Choroid plexus epithelial cell (primary cell): ENCODE measurements around the gene FAM13B.
A peak's percentile ranks its signal among the peaks of the same experiment; 100 is the strongest.

Experiments
- DNase-seq: peaks from one replicate; pipeline ENCODE4 v3.0.0-alpha.2; 2010; ENCODE audit warnings: low read depth
- H3K4me3 ChIP-seq: 2 replicates; pipeline ENCODE4 v1.5.1; 2011; ENCODE audit warnings: low read depth, mild to moderate bottlenecking, control low read depth, low read length, moderate library complexity
- TF ChIP-seq, protein P1 (sequence below): conservative IDR thresholded peaks from 2 replicates; pipeline ENCODE4 v1.5.1; 2011; ENCODE audit warnings: low read depth, mild to moderate bottlenecking, control low read depth, inconsistent platforms, low read length, moderate library complexity

FAM13B gene

DNA sequence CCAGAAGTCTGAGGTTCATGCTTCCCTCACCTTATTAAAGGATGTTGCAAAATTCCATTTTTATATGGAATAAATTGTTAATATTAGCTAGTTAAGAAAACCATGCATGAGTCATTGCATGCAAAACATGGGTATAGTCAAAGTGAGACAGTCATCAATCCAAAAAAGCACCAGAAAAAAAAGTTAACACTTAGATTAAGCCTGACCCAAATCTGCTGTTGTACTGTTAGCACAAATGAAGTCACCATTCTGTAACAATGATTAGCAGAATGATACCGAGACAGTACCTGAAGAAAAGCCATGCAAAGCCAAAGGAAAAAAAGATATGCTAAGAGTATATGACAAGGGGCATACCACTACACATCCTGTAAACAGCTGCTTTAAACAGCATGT is 94.1 kb downstream of the FAM13B start:
- TF ChIP-seq, protein P1, sequence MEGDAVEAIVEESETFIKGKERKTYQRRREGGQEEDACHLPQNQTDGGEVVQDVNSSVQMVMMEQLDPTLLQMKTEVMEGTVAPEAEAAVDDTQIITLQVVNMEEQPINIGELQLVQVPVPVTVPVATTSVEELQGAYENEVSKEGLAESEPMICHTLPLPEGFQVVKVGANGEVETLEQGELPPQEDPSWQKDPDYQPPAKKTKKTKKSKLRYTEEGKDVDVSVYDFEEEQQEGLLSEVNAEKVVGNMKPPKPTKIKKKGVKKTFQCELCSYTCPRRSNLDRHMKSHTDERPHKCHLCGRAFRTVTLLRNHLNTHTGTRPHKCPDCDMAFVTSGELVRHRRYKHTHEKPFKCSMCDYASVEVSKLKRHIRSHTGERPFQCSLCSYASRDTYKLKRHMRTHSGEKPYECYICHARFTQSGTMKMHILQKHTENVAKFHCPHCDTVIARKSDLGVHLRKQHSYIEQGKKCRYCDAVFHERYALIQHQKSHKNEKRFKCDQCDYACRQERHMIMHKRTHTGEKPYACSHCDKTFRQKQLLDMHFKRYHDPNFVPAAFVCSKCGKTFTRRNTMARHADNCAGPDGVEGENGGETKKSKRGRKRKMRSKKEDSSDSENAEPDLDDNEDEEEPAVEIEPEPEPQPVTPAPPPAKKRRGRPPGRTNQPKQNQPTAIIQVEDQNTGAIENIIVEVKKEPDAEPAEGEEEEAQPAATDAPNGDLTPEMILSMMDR: no peak
- DNase-seq: no peak
- no peak overlapping the region for H3K4me3 ChIP-seq

DNA sequence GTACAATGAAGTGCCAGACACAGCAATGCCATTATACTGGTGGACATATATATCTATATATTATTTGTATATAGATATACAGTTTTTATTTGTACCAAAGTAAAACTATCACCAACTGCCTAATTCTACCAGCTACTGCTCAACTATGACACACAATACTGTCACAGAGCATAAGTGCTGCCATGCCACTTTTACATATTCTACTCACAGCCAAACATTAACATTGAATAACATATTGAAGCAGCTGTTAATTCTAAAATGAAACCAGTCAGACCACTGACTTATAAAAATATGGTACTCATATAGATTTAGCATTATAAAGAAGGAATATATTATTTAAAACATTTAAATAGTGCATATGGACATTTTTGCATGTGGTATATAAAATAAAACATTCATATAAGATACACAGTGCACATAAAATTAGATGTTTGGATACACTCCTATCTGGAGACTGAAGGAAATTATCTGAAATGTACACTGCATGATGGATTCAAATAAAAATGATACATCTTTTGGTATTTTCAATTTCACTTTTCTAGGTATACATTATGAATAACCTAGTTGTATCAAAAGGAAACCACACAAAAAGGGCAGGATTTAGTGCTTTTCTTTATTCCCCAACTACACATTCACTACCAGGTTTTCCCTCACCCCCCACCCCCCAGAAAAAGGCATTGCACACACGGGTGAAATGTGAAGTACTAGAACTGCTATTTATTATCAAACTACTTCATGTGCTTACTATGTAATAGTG is 94.7 kb downstream of the FAM13B start:
- no peak overlapping the region for H3K4me3 ChIP-seq
- DNase-seq: no peak
- TF ChIP-seq, protein P1: no peak

DNA sequence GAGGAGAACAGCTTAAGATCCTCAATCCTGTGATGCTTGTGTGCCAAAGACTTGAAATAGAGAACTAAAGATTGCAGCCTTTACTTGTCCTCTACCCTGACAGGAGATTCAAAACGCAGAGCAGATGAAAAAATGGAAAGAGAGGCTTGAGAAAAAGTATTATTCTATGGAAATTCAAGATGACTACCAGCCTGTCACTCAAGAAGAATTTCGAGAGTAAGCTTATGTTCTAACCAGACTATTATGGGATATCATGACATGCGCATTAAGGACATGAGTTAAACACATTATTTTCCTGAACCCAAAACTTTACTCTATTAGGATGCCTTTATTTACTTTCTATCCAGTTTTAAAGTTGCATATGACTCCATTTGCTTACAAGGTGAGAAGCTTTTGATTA is 97.2 kb downstream of the FAM13B start:
- TF ChIP-seq, protein P1: no peak
- H3K4me3 ChIP-seq: no peak overlapping the region
- no peak for DNase-seq

DNA sequence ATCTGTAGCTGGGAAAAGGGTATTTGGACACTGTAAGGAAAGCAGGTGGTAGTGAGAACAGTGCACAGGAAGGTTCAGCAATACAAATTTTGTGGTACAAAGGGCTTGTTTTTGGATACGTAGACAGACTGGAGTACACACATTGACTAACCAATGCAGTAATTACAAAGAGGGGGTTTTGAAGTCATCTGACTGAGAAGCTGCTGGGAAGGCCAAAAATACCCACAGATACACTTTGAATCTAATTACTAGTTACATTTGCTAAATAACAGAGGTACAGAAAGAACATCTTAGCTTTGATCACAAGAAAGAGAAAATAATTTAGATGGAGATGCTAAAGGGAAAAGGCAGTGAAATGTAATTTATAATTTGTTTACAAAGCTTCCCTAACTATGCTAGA is 97.7 kb downstream of the FAM13B start:
- TF ChIP-seq, protein P1: no peak

DNA sequence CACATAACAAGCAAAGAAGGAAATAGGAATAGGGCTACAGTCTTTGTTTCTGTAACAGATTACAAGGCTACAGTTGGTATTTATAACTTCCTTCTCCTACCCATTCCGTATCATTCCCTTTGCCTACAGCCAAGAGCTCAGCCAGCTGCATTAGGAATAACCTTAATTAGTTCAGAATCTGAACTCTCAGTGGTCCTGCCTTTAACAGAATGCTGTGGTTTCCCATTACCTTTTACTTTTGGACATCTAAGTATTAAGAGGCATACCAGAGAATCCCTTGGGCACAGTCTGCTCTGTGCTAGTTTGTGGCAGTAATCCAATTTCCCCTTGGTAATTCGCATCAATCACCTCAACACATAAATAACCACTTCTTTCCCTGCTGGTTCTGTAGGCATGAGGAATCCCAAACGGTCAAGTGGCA is 99.4 kb downstream of the FAM13B start:
- DNase-seq: peak; percentile 44
- TF ChIP-seq, protein P1: no peak
- H3K4me3 ChIP-seq: no peak overlapping the region

More for the DNA sequence above, 97.7 kb downstream of the FAM13B start:
- no peak overlapping the region for H3K4me3 ChIP-seq
- no peak for DNase-seq

DNA sequence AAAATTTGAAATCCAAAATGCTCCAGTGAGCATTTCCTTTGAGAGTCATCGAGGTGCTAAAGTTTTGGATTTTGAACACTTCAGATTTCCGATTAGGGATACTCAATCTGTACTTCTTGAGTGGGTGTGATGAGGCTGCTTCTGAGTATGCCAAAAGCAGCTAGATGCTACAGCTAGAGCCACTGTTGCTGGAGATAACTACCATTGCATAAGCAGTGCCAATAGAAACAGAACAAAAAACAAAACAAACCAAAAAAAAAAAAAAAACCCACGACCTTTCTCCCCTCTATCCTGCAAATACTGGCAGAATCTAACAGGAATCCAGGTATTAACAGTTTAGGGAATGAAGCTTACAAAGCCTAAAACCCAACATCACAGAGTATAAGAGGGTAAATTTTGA is 100.1 kb downstream of the FAM13B start:
- peak; percentile 18 for DNase-seq
- no peak overlapping the region for H3K4me3 ChIP-seq
- TF ChIP-seq, protein P1: no peak

DNA sequence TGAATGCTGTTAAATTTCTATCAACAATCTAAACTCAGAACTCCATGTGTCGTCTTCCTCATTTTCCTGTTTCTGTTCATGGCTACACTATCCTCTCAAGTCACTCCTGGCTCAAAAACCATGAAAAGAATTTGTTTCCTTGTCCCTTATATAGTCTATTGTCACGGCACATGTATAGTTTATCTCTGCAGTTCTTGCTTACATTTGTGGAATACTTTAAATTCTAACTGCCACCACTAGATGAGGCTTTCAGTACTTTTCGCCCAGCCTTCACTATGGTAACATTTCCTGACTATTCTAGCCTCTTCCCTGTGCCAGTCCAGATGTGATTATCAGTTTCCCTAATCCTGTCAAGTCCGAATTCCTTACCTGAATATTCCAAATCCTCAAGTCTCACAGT is 109.0 kb downstream of the FAM13B start:
- TF ChIP-seq, protein P1: peak; percentile 30
- H3K4me3 ChIP-seq: no peak overlapping the region
- DNase-seq: peak; percentile 44
